Endothelial cell of hepatic sinusoid (primary cell): ENCODE results near the gene WNT7B.

ENCODE experiments used
- in situ Hi-C: cut with HindIII; loops from 2 replicates; pipeline ENCODE4 v1.10.0; 2017; ENCODE audit warnings: low sequenced_read_pairs

The WNT7B gene

DNA sequence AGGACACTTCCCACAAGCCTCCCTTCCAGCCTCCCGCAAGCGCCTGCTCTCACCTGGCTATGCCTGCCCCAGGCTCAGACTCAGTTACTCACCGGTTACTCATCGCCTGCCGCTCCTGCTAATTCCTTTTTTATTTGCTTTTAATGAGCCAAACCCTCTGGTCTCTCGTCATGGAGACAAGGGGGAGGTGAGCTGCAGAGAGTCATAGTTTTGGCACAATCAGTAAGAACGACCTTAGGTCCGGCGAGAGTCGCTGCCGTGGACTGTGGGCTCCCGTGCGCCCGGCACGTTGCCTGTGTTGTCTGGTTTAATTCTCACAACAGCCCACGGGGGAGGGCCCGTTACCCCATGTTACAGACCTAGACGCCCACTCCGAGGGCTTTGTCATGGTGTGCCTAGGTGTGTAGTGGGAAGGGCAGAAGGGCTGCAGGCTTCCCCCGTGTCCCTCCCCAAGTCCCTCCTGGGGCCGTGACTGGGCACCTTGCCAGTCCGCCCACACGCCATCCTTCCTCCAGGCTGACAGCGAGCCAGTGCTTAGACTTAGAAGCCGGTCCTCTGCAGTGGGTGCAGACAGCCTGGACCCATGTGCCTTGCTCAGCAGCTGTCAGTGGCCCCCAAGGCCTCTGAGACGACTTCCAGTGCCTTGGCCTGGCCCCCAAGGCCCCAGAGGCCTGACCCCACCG is 42.2 kb downstream of the WNT7B start:
- in situ Hi-C loops: loop anchor here (5.0 kb wide), 1 partner anchor 67 kb away; no protein-coding TSS in a partner anchor

- in situ Hi-C loops: loop anchor here (5.0 kb wide), 1 partner anchor 67 kb away; no protein-coding TSS in a partner anchor
These were observed 42.8 kb downstream of the WNT7B start for GRCh38 chr22:45934168-45934564.

GRCh38 chr22:45933506-45934167 is 43.3 kb downstream of the WNT7B start:
- in situ Hi-C loops: loop anchor here (5.0 kb wide), 1 partner anchor 66 kb away; no protein-coding TSS in a partner anchor

DNA sequence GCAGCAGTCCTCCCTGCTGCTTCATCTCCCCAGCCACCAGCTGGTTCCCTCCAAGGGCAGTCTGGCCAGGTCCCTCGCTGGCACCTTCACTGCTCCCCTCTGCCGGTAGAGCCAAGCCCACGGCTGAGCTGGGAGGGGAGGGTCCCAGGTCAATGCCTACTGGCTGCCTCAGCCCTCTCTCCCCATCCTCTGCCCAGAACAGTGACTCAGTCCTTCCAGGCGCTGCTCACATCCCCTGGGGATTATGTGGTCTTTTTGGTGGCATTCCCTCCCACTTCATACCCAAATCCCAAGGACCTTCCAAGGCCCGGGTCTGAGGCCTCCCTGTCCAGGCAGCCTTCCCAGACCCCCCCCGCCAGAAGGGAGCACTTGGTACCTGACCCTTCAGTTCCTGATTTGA is 44.9 kb downstream of the WNT7B start:
- in situ Hi-C loops: loop anchor here (5.0 kb wide), 1 partner anchor 65 kb away; no protein-coding TSS in a partner anchor

DNA sequence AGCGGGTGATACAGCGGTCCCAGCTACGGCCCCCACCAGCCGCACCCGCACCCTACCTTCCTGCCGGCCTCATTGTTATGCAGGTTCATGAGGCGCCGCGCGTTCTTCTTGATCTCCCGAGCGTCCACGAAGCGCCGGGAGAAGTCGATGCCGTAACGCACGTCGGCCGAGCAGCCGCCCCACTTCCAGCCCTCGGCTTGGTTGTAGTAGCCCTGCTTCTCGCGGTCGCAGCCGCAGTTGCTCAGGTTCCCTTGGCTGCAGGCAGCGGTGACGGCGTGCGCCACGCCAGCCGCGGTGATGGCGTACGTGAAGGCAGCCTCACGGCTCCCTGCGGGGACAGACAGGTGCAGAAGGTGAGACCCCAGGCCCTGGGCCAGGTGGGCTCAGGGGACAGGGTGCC is 45.9 kb downstream of the WNT7B start:
- in situ Hi-C loops: loop anchor here (5.0 kb wide), 1 partner anchor 64 kb away; no protein-coding TSS in a partner anchor

DNA sequence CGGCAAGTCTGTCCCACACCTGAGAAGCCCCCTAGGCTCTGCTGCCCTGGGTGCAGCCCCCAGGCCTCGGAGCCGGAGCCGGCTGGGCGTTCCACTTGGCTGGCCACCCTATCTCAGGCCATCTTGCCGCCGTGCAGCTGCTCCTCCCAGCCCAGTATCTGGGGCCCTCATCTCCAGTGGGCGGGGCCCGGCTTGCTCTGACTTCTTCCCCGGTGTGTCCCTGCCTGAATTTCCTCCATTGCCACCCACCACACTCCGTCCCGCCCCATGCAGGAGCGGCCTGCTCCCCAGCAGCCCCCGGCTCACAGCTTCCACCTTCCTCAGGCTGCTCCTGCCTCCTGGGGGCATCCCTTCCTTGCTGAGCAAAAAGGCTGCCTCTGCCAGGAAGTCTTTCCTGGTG is 46.6 kb downstream of the WNT7B start:
- in situ Hi-C loops: loop anchor here (5.0 kb wide), 1 partner anchor 63 kb away; no protein-coding TSS in a partner anchor

DNA sequence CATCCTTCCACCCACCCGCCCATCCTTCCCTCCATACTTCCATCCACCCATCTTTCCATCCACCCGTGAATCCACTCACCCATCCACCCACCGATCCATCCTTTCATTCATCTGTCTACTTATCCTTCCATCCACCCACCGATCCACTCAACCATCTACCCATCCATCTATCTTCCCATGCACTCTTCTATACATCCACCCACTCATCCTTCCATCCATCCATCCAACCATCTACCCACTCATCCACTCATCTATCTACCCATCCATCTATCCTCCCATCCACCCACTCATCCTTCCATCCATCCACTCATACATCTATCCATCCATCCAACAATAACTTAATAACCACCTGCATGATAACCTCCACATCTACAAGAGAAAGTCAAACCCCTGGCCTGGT is 47.3 kb downstream of the WNT7B start:
- in situ Hi-C loops: loop anchor here (5.0 kb wide), 1 partner anchor 62 kb away; no protein-coding TSS in a partner anchor

- in situ Hi-C loops: no loop called here
These were observed 48.1 kb downstream of the WNT7B start for GRCh38 chr22:45928726-45929368.

- in situ Hi-C loops: no loop called here
These were observed 49.9 kb downstream of the WNT7B start for GRCh38 chr22:45927059-45927458.

DNA sequence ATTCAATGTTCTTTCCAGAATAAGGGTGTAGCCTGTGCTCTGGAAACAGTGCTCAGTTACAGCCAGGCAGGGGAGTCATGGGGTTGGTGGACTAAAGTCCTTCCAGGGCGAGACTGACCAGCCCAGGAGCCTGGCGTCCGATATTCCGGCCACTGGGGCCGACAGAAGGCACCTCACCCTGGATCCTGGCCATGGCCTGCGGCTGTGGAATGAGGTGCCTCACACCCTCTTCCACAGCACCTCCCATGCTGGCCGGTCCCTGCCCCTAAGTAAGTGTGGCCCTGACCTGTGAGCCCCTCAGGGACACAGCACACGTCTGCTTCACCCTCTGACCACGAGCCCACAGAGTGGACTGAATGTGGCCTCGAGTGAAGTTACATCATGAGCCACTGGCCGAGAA is 50.5 kb downstream of the WNT7B start:
- in situ Hi-C loops: no loop called here

DNA sequence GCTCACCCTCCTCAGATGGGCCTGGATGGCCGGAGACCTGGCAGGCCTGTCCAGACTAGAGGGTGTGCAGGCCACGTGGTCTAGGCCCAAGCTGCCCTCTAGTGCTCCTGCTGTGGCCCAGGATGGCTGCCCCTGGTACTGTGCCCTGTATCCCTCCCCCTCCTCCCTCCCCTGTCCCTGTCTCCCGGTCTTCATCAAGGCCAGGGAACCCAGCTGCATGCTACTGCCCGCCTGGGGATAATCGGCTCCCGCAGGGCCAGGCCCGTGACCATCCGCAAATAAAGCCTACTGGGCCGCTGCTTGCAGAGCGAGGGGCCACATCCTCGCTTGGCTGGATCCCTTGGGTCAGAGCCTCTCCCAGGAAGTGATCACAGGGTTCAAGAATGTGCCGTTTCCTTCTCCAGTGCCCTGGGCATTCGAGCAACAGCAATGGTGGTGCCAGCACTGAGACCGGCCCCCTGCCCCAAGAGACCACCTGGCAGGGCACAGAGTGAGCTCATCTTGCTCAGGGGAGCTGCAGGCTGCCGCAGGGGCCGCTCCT is 51.1 kb downstream of the WNT7B start:
- in situ Hi-C loops: no loop called here

DNA sequence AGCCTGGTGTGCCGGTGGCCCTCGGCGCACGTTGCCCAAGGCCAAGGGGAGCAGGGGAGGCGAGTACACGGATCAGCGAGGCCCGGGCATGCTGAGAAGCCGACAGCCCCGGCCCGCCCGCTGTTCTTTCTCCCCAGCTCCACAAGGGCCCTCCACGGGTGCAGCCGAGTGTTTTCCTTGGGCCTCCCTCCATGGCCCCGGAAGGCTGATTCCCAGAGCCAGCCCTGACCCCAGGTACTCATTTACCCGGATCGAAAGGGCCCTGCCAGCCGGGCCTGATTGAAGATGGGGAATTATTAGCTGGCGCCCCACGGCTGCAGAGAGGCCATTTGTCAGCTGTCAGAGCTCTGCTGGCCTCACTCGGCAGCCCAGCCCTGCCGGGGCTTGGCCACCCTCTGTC is 53.1 kb downstream of the WNT7B start:
- in situ Hi-C loops: no loop called here

GRCh38 chr22:45923212-45923611 is 53.8 kb downstream of the WNT7B start:
- in situ Hi-C loops: no loop called here

- in situ Hi-C loops: no loop called here
These were observed 54.3 kb downstream of the WNT7B start for GRCh38 chr22:45922661-45923060.

- in situ Hi-C loops: no loop called here
These were observed 54.7 kb downstream of the WNT7B start for GRCh38 chr22:45922256-45922655.

- in situ Hi-C loops: no loop called here
These were observed 57.3 kb downstream of the WNT7B start for GRCh38 chr22:45919504-45920286.

- in situ Hi-C loops: no loop called here
These were observed 58.2 kb downstream of the WNT7B start for GRCh38 chr22:45918459-45919370.

GRCh38 chr22:45917700-45918458 is 59.1 kb downstream of the WNT7B start:
- in situ Hi-C loops: no loop called here

- in situ Hi-C loops: no loop called here
These were observed 59.8 kb downstream of the WNT7B start for GRCh38 chr22:45917146-45917545.
